ENCODE measurements around the gene EIF3K.
A peak's percentile ranks its signal among the peaks of the same experiment; 100 is the strongest.
"Not testable (repeated sequence)": the region's sequence is repeated elsewhere in the genome, so short reads cannot be mapped to it uniquely, and the experiment has no call there.

EIF3K gene

DNA sequence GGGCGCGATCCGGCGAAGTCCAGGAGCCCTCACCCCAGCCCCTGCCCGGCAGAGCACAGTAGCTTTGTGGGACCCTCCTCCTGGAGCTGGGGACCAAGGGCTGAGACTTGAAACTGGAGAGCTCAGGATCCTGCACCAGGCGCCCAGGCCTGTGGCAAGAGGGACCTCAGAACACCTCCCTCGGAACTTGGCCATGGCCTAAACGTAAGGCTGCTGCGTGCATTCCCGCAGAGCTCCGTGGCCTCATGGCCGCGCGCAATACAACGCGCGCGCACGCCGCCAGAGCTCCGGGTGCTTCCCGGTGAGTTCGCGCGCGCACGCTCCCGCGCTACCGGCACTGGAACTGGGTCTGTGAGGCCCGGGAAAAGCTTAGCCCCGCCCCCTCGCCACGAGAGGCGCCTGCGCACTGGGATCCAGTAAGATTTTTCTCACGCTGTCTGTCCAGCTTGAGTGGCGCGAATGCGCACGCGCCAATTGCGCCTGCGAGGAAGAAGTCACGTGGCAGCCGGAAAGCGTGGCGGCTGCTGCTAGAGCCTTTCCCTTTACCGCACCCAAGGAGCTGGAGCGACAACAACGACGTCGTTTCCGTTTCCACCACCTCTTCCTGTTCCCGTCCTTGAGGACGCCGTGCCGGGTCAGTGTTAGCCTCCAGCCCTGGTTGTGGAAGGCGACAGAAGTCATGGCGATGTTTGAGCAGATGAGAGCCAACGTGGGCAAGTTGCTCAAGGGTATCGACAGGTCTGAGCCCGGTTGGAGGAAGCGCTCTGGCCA is at the start of gene EIF3K:
Gene EIF3K, plus strand, starts transcription at position 599 of the 771 bp plus-strand sequence. Its CDS starts 81 bp downstream, at position 680.
- intact Hi-C loops (cut with DNase I; ENCODE audit: low total_unique reads) = loop anchor here (5.0 to 10.0 kb wide), 2 partner anchors 221 to 286 kb away; no protein-coding TSS in a partner anchor
- Histone ChIP-seq H3K4me1 (peaks cover 0 to 25% (median 19%) of the 10 kb centered on the region in 4 donors), H3K27ac (peak within 1 kb of the TSS; percentile 80 to 83), H3K9me3 (no peaks in the 10 kb centered on the region), H3K36me3 (peaks cover 31 to 36% (median 31%) of the 10 kb centered on the region in 3 donors), H3K4me3 (peak within 1 kb of the TSS; percentile 90 to 98), H3K27me3 (no peaks in the 10 kb centered on the region)
- peak; percentile 99 to 100 for DNase-seq
- TF ChIP-seq CTCF (IDR thresholded peaks at IDR 0.05) = no peak

DNA sequence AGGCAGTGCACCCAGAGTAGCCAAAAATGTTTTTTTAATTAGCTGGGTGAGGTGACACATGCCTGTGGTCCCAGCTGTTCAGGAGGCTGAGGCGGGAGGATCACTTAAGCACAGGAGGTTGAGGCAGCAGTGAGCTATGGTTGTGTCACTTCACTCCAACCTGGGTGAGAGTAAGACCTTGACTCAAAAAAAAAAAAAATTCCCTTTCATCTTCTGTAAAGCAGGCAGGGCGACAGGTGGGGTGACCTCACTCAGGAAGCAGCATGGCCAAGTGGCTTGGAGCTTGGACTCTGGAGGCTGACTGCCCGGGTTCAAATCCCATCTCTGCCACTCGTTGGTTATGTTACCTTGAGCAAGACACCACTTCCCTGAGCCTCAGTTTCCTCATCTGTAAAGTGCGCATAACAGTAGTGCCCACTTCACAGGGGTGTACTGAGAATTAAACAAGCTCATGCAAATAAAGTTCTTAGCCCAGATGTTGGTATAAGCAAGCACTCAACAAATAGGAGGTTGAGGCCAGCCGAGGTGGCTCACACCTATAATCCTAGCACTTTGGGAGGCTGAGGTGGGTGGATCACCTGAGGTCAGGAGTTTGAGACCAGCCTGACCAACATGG is 49.5 kb upstream of the EIF3K start:
- TF ChIP-seq CTCF (IDR thresholded peaks at IDR 0.05) = no peak
- DNase-seq = no peak
- intact Hi-C loops (cut with DNase I; ENCODE audit: low total_unique reads) = no loop called here
- H3K27me3 ChIP-seq = peaks cover 0 to 24% of the 10 kb centered on the region in 2 donors
- no peaks in the 10 kb centered on the region for H3K9me3 ChIP-seq
- H3K4me3 ChIP-seq = no peak overlapping the region
- no peaks in the 10 kb centered on the region for H3K36me3 ChIP-seq
- no peak overlapping the region for H3K27ac ChIP-seq
- H3K4me1 ChIP-seq = peaks cover 0 to 5% (median 2%) of the 10 kb centered on the region in 4 donors

DNA sequence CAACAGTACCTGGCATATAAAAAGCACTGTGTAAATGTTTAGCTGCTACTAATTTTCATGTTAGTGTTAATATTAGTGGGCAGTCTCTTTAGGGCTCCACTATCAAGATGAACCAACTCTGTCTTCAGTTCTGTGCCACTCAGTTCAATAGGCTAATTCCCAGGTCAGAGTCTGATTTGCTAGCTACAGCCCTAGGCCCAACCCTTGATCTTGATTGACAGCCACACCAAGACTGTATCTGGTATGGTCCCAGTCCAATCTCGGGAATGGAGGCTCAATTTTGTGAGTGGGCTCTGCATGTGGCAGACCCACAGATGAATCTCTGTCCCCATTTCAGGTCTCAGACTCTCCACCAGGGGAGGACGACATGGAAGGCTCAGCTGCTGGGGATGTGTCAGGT is 47.3 kb upstream of the EIF3K start:
- Histone ChIP-seq H3K36me3 (peaks cover 0 to 4% (median 0%) of the 10 kb centered on the region in 3 donors), H3K9me3 (no peaks in the 10 kb centered on the region), H3K27me3 (peaks cover 0 to 6% of the 10 kb centered on the region in 2 donors), H3K27ac (no peak overlapping the region), H3K4me1 (no peaks in the 10 kb centered on the region), H3K4me3 (no peak overlapping the region)
- no peak for TF ChIP-seq CTCF (IDR thresholded peaks at IDR 0.05)
- DNase-seq = no peak
- intact Hi-C loops (cut with DNase I; ENCODE audit: low total_unique reads) = no loop called here

DNA sequence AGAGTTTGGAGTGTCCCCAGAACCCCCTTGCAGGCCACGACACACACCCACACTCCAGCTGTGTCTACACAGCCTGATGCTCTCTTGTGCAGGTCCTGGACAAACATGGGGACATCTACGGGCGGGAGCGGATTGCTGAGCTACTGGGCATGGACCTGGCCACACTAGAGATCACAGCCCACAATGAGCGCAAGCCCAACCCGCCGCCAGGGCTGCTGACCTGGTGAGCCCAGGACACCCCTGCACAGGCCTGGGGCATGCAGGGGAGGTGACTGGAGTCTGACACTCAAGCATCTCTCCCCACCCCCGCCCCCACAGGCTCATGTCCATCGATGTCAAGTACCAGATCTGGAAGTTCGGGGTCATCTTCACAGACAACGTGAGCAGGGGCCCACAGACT is 41.2 kb upstream of the EIF3K start:
- intact Hi-C loops (cut with DNase I; ENCODE audit: low total_unique reads) = no loop called here
- Histone ChIP-seq H3K4me1 (no peaks in the 10 kb centered on the region), H3K36me3 (peaks cover 0 to 4% (median 0%) of the 10 kb centered on the region in 3 donors), H3K27me3 (no peaks in the 10 kb centered on the region), H3K27ac (no peak overlapping the region), H3K4me3 (no peak overlapping the region), H3K9me3 (no peaks in the 10 kb centered on the region)
- DNase-seq = no peak
- TF ChIP-seq CTCF (IDR thresholded peaks at IDR 0.05) = no peak

GRCh38 chr19:38579304-38579703 is 39.7 kb upstream of the EIF3K start:
- H3K9me3 ChIP-seq; H3K4me1 ChIP-seq; H3K27me3 ChIP-seq; H3K27ac ChIP-seq; H3K4me3 ChIP-seq; DNase-seq; H3K36me3 ChIP-seq; intact Hi-C loops (cut with DNase I; ENCODE audit: low total_unique reads): not testable (repeated sequence)

- H3K36me3 ChIP-seq = peaks cover 0 to 4% (median 0%) of the 10 kb centered on the region in 3 donors
- no peak for DNase-seq
- intact Hi-C loops (cut with DNase I; ENCODE audit: low total_unique reads) = no loop called here
- no peak overlapping the region for H3K27ac ChIP-seq
- no peaks in the 10 kb centered on the region for H3K9me3 ChIP-seq
- TF ChIP-seq CTCF (IDR thresholded peaks at IDR 0.05) = no peak
- H3K4me1 ChIP-seq = no peaks in the 10 kb centered on the region
- H3K27me3 ChIP-seq = no peaks in the 10 kb centered on the region
- no peak overlapping the region for H3K4me3 ChIP-seq
Observed at GRCh38 chr19:38580080-38580479, 38.9 kb upstream of the EIF3K start.

Measured in tibial artery (tissue), 4 donors.